Activated CD4-positive, CD25-positive, alpha-beta regulatory T cell (primary cell): ENCODE data around the gene MARCKSL1.
A peak's percentile ranks its signal among the peaks of the same experiment; 100 is the strongest.

ENCODE experiments used
- DNase-seq, 4 experiments: peaks; one replicate each; lab custom pipeline; 2025; lab: John Stamatoyannopoulos, UW

Gene MARCKSL1

GRCh38 chr1:32352831-32353383 lies 16.9 kb upstream of the MARCKSL1 start:
- DNase-seq, result no peak

GRCh38 chr1:32352239-32352745 lies 16.3 kb upstream of the MARCKSL1 start:
- no peak for DNase-seq

GRCh38 chr1:32351399-32352238 lies 15.6 kb upstream of the MARCKSL1 start:
- DNase-seq, result peak; percentile 82 to 93 (median 88)

- peak; percentile 76 to 86 (median 80) for DNase-seq
These were observed 14.9 kb upstream of the MARCKSL1 start for GRCh38 chr1:32350785-32351398.

- DNase-seq, result no peak
These were observed 13.2 kb upstream of the MARCKSL1 start for GRCh38 chr1:32349211-32349708.

GRCh38 chr1:32346532-32347157 lies 10.6 kb upstream of the MARCKSL1 start:
- DNase-seq, result no peak

GRCh38 chr1:32345289-32345827 lies 9.3 kb upstream of the MARCKSL1 start:
- no peak for DNase-seq

- no peak for DNase-seq
These were observed 6.7 kb upstream of the MARCKSL1 start for GRCh38 chr1:32342704-32343103.

GRCh38 chr1:32341971-32342370 lies 5.9 kb upstream of the MARCKSL1 start:
- no peak for DNase-seq

- DNase-seq, result no peak
These were observed 5.2 kb upstream of the MARCKSL1 start for GRCh38 chr1:32341186-32341757.

- DNase-seq, result no peak
These were observed 3.4 kb upstream of the MARCKSL1 start for GRCh38 chr1:32339363-32339978.

- no peak for DNase-seq
These were observed 2.7 kb upstream of the MARCKSL1 start for GRCh38 chr1:32338637-32339145.

GRCh38 chr1:32337855-32338636 lies 2.0 kb upstream of the MARCKSL1 start:
- no peak for DNase-seq

- no peak for DNase-seq
These were observed 1.1 kb upstream of the MARCKSL1 start for GRCh38 chr1:32336963-32337675.

- no peak for DNase-seq
These were observed 529 bp upstream of the MARCKSL1 start for GRCh38 chr1:32336591-32336932.

- no peak for DNase-seq
These were observed 571 bp downstream of the MARCKSL1 start for GRCh38 chr1:32335535-32335789.

GRCh38 chr1:32334864-32335534 lies 1.0 kb downstream of the MARCKSL1 start:
- peak; percentile 16 to 54 (median 36) for DNase-seq

- no peak for DNase-seq
These were observed 1.7 kb downstream of the MARCKSL1 start for GRCh38 chr1:32334274-32334861.
